ENCODE data around the gene DMWD.

DMWD gene

DNA sequence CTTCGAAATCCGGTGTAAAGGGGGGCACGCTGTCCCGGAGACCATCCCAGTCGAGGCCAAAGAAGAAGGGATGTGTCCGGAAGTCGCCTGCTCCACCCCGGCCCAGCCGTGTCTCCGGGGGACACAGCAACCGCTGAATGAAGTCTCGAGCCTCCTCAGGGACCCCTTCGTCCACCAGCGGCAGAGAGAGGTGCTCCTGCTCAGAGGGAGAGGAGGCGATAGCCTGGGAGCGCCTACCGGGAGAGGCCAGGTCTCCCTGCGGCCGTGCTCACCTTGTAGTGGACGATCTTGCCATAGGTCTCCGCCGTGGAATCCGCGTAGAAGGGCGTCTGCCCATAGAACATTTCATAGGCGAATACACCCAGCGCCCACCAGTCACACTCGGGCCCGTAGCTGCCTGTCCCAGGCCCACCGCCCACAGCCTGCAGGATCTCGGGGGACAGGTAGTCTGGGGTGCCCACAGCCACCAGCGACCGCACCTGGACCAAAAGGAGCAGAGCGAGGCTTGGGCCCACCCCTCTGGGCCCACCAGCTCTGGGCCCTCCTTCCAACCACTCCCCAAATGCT, 15.2 kb downstream of the DMWD start:
- peaks cover 17% of the 10 kb centered on the region for H4K20me1 ChIP-seq (ENCODE audit: insufficient read depth, low read length)
- H3K79me2 ChIP-seq (ENCODE audit: insufficient read depth, low read length) = no peaks in the 10 kb centered on the region
- TF ChIP-seq EZH2 (IDR thresholded peaks at IDR 0.05; ENCODE audit: borderline replicate concordance, low read depth, low read length, severe bottlenecking) = no peak
- TF ChIP-seq, protein P1, sequence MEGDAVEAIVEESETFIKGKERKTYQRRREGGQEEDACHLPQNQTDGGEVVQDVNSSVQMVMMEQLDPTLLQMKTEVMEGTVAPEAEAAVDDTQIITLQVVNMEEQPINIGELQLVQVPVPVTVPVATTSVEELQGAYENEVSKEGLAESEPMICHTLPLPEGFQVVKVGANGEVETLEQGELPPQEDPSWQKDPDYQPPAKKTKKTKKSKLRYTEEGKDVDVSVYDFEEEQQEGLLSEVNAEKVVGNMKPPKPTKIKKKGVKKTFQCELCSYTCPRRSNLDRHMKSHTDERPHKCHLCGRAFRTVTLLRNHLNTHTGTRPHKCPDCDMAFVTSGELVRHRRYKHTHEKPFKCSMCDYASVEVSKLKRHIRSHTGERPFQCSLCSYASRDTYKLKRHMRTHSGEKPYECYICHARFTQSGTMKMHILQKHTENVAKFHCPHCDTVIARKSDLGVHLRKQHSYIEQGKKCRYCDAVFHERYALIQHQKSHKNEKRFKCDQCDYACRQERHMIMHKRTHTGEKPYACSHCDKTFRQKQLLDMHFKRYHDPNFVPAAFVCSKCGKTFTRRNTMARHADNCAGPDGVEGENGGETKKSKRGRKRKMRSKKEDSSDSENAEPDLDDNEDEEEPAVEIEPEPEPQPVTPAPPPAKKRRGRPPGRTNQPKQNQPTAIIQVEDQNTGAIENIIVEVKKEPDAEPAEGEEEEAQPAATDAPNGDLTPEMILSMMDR (IDR thresholded peaks at IDR 0.05; ENCODE audit: borderline replicate concordance, extremely low read depth, low read length, poor library complexity, severe bottlenecking) = no peak
- ATAC-seq (ENCODE audit: insufficient read depth, low read depth) (no peak), DNase-seq (no peak)
- H2AFZ ChIP-seq (ENCODE audit: low read depth, low read length) = no peak overlapping the region
- H3K9ac ChIP-seq (ENCODE audit: low read depth, low read length) = no peak overlapping the region
- H3K4me3 ChIP-seq (ENCODE audit: low read depth in 1 of 2, low read length in 2 of 2) = no peak overlapping the region
- no peak overlapping the region for H3K27ac ChIP-seq (ENCODE audit: low read length)
- no peaks in the 10 kb centered on the region for H3K27me3 ChIP-seq (ENCODE audit: insufficient read depth, low read length, poor library complexity)
- no peak overlapping the region for H3K4me2 ChIP-seq (ENCODE audit: insufficient read depth, low read length)
- peaks cover 20% of the 10 kb centered on the region for H3K36me3 ChIP-seq (ENCODE audit: insufficient read depth, low read length)
- H3K4me1 ChIP-seq (ENCODE audit: insufficient read depth, low read length) = no peaks in the 10 kb centered on the region
- H3K9me3 ChIP-seq (ENCODE audit: insufficient read depth, low read length, severe bottlenecking) = no peaks in the 10 kb centered on the region

DNA sequence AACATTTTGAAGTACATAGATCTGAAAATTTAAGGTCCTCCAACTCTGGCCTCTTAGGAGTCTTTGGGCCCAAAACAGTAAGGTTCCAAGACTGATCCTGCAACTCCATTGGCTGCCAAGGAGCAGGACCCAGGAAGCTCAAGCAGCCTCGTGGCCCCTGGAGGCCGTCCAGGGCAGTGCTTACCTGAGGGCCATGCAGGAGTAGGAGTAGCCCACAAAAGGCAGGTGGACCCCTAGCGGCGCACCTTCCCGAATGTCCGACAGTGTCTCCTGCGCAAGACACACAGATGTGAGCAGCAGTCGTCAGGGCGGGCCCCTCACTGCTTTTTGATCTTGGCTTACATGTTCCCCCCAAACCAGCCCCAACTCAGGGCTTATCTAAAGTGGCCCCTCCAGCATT, 17.9 kb downstream of the DMWD start:
- TF ChIP-seq, protein P1 (IDR thresholded peaks at IDR 0.05; ENCODE audit: borderline replicate concordance, extremely low read depth, low read length, poor library complexity, severe bottlenecking) = no peak
- no peak for TF ChIP-seq EZH2 (IDR thresholded peaks at IDR 0.05; ENCODE audit: borderline replicate concordance, low read depth, low read length, severe bottlenecking)
- no peak overlapping the region for H3K27ac ChIP-seq (ENCODE audit: low read length)
- ATAC-seq (ENCODE audit: insufficient read depth, low read depth) (no peak), DNase-seq (no peak)
- no peak overlapping the region for H3K9ac ChIP-seq (ENCODE audit: low read depth, low read length)
- H4K20me1 ChIP-seq (ENCODE audit: insufficient read depth, low read length) = peaks cover 4% of the 10 kb centered on the region; the same call in 1 of the 2 replicates
- H3K4me1 ChIP-seq (ENCODE audit: insufficient read depth, low read length) = peaks cover 13% of the 10 kb centered on the region
- no peaks in the 10 kb centered on the region for H3K27me3 ChIP-seq (ENCODE audit: insufficient read depth, low read length, poor library complexity)
- no peaks in the 10 kb centered on the region for H3K79me2 ChIP-seq (ENCODE audit: insufficient read depth, low read length)
- no peak overlapping the region for H2AFZ ChIP-seq (ENCODE audit: low read depth, low read length)
- peaks cover 22% of the 10 kb centered on the region for H3K36me3 ChIP-seq (ENCODE audit: insufficient read depth, low read length)
- H3K4me2 ChIP-seq (ENCODE audit: insufficient read depth, low read length) = no peak overlapping the region
- H3K4me3 ChIP-seq (ENCODE audit: low read depth in 1 of 2, low read length in 2 of 2) = no peak overlapping the region
- no peaks in the 10 kb centered on the region for H3K9me3 ChIP-seq (ENCODE audit: insufficient read depth, low read length, severe bottlenecking)

DNA sequence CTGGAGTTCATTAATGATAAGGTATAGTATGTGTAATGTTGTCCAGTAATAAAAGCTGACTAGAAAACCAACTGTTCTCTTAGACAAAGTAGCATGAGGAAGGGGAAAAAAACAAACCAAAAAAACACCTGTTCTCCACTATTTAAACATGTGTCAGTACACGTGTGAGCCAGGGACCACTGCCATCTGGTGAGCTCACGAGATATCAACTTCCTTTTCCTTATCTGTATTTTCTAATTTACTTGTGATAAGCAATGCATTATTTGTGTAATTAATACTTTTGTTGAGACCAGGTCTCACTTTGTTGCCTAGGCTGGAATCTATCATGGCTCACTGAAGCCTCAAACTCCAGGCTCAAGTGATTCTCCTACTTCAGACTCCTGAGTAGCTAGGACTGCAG, 19.3 kb downstream of the DMWD start:
- H4K20me1 ChIP-seq (ENCODE audit: insufficient read depth, low read length) = 0 out of 2 replicates have a peak, but pooled peaks cover 5% of the 10 kb centered on the region
- peaks cover 21% of the 10 kb centered on the region for H3K36me3 ChIP-seq (ENCODE audit: insufficient read depth, low read length)
- no peaks in the 10 kb centered on the region for H3K27me3 ChIP-seq (ENCODE audit: insufficient read depth, low read length, poor library complexity)
- H2AFZ ChIP-seq (ENCODE audit: low read depth, low read length) = no peak overlapping the region
- no peak overlapping the region for H3K4me3 ChIP-seq (ENCODE audit: low read depth in 1 of 2, low read length in 2 of 2)
- H3K9ac ChIP-seq (ENCODE audit: low read depth, low read length) = no peak overlapping the region
- no peak overlapping the region for H3K27ac ChIP-seq (ENCODE audit: low read length)
- DNase-seq = no peak
- peaks cover 17% of the 10 kb centered on the region for H3K4me1 ChIP-seq (ENCODE audit: insufficient read depth, low read length)
- no peaks in the 10 kb centered on the region for H3K79me2 ChIP-seq (ENCODE audit: insufficient read depth, low read length)
- H3K4me2 ChIP-seq (ENCODE audit: insufficient read depth, low read length) = no peak overlapping the region
- TF ChIP-seq EZH2 (IDR thresholded peaks at IDR 0.05; ENCODE audit: borderline replicate concordance, low read depth, low read length, severe bottlenecking) = no peak
- TF ChIP-seq, protein P1 (IDR thresholded peaks at IDR 0.05; ENCODE audit: borderline replicate concordance, extremely low read depth, low read length, poor library complexity, severe bottlenecking) = no peak
- no peaks in the 10 kb centered on the region for H3K9me3 ChIP-seq (ENCODE audit: insufficient read depth, low read length, severe bottlenecking)
- no peak for ATAC-seq (ENCODE audit: insufficient read depth, low read depth)
